GM12874 (cell line): Measurements from ENCODE around the gene NUAK2.

ENCODE experiments used
- CTCF ChIP-seq: IDR thresholded peaks from 2 replicates; pipeline ENCODE4 v1.5.1; 2011; ENCODE audit warnings: low read depth, mild to moderate bottlenecking, control low read depth, low read length, moderate library complexity; ENCODE audit not compliant: insufficient read depth

Gene NUAK2

DNA sequence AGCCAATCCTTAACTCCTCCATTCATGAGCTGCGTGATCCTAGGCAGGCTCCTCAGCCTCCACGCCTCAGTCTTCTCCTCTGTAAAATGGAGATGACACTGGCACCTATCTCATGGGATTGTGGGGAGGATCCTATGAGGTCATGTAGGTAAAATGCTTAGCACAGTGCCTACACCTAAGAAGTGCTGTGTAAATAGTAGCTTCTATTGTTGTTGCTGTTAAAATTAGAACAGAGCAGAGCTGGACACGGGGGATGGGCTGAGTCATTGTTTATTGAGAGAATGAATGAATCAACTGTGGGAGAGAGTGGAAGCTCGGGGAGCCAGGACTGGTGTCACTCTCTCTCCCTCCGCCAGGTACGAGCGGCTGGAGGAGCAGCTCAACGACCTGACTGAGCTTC is 50.8 kb downstream of the NUAK2 start:
- no peak for TF ChIP-seq CTCF

- TF ChIP-seq CTCF: no peak
Observed at GRCh38 chr1:205270271-205270670, 51.3 kb downstream of the NUAK2 start.

DNA sequence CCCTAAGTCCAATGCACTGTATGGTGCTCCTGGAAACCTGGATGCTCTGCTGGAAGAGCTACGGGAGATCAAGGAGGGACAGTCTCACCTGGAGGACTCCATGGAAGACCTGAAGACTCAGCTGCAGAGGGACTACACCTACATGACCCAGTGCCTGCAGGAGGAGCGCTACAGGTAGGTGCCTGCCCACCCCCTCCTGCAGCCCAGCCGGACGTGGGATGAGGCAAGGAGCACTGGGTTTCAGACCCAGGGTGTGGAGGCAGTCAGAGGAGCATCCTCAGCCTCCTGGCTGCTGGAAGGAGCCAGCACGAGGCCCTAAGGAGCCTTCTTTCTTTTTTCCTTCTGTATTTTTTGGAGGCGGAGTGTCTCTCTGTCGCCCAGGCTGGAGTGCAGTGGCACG is 51.8 kb downstream of the NUAK2 start:
- no peak for TF ChIP-seq CTCF

GRCh38 chr1:205268846-205269680 is 52.5 kb downstream of the NUAK2 start:
- TF ChIP-seq CTCF: no peak

DNA sequence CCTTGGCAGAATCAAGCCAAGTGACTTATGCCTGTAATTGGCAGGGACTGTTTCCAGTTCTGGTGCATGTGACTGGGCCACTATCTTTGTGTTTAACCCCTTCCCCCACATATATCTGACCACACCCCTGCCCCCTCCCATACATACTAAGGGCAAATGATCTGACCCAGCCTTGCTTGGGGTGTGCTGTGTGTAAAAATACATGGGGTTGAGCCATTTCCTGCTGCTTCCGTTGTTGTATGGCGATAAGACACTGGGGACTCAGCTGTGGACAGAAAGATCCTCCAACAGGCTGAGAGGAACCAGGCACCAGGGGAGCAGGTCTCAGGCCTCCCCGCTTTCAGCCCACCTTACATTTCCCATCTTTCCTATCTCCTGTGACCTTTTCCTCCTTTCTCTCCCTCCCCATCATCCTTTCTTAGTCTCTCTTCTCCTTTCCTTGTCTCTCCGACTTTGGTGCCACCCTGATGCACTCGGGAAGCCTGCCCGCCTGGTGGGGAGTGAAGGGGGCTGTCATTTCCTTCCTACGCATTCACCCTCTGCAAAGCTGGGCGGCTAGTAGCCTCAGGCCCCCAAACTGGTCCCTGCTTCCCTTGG is 54.1 kb downstream of the NUAK2 start:
- TF ChIP-seq CTCF: no peak

GRCh38 chr1:205266611-205267305 is 54.8 kb downstream of the NUAK2 start:
- TF ChIP-seq CTCF: no peak

- no peak for TF ChIP-seq CTCF
Observed at GRCh38 chr1:205263580-205264190, 57.9 kb downstream of the NUAK2 start.
